Right cardiac atrium (tissue), 5 donors: ENCODE data around the gene ARMC9. TPM values are rescaled to one million over a fixed set of nuclear protein-coding genes. Genes with fewer than 3 reads are reported as not detected.
A peak's percentile ranks its signal among the peaks of the same experiment; 100 is the strongest.

ENCODE experiments used
- ATAC-seq, 2 donors: fragments of 200-7000 bp; cut with Tn5 transposase; one replicate each; pipeline versions ENCODE4 v1.8.0 to v1.9.1; 2020; ENCODE audit warnings: moderate library complexity in 2 of 2, mild to moderate bottlenecking in 1 of 2
- DNase-seq, 3 donors: peaks; one replicate each; pipeline ENCODE4 v3.0.0-alpha.2; 2020
- H3K27ac ChIP-seq: one replicate; pipeline ENCODE4 v1.5.1; 2013; ENCODE audit warnings: mild to moderate bottlenecking, low read length, control low read depth, moderate library complexity
- H3K27me3 ChIP-seq: one replicate; pipeline ENCODE4 v1.6.1; 2013; ENCODE audit not compliant: control insufficient read depth, insufficient read depth
- H3K4me1 ChIP-seq: one replicate; pipeline ENCODE4 v1.6.1; 2013; ENCODE audit warnings: low read length; ENCODE audit not compliant: control insufficient read depth, insufficient read depth
- H3K4me3 ChIP-seq: one replicate; pipeline ENCODE4 v1.5.1; 2013; ENCODE audit warnings: low read length, control low read depth
- H3K9me3 ChIP-seq: one replicate; pipeline ENCODE4 v1.6.1; 2013; ENCODE audit warnings: low read length; ENCODE audit not compliant: control insufficient read depth
- WGBS: extraction: QIAGEN DNeasy Blood & Tissue Kit; methylation state at CpG from one replicate; pipeline ENCODE4 v1.1.7; 2013; 5-methylcytosine and 5-hydroxymethylcytosine counted together
- intact Hi-C, 4 donors: fragments of 100-400 bp; cut with DNase I; formaldehyde crosslinking; loops; one replicate each; pipeline versions ENCODE4 v1.11.0 to v1.14.0; 2022 to 2023
- polyA plus RNA-seq: library from polyadenylated mRNA; stranded (reverse); fragments of 200-250 nt; gene quantifications from one replicate; pipeline ENCODE4 v1.2.3, GENCODE V29; 2013
- total RNA-seq, 4 donors: library from RNA; stranded (reverse); fragmentation: NEBNext Ultra II Directional; extraction: Animal tissue kit (Norgen Biotek cat#: 25700); gene quantifications; one replicate each; pipeline ENCODE4 v1.2.1, GENCODE V29; 2021
- donor health status: healthy with polysubstance abuse.
- donor health status: DM: no; HTN: yes; CAD: no.
- donor health status: DM: no; HTN: no; CAD: no.
- donor health status: DM: no; HTN: yes; CAD: no; lungs with severe emphysema.
- donor health status: DM: yes; HTN: yes; CAD: no.

ARMC9 gene
- total and polyA plus RNA-seq, 5 donors = 1.3 to 6.8 (median 3.8) TPM

GRCh38 chr2:231379266-231380215, 181.1 kb downstream of the ARMC9 start:
- no peak overlapping the region for H3K27ac ChIP-seq
- 91% methylated on average over 21 of the region's 21 CpGs for WGBS
- ATAC-seq (no peak), DNase-seq (no peak)
- H3K27me3 ChIP-seq = no peaks in the 10 kb centered on the region
- no peak overlapping the region for H3K4me3 ChIP-seq
- no peaks in the 10 kb centered on the region for H3K4me1 ChIP-seq
- no peaks in the 10 kb centered on the region for H3K9me3 ChIP-seq
- intact Hi-C loops = no loop called here

- H3K27ac ChIP-seq = no peak overlapping the region
- ATAC-seq = no peak
- H3K27me3 ChIP-seq = no peaks in the 10 kb centered on the region
- 93% methylated on average over 10 of the region's 10 CpGs for WGBS
- intact Hi-C loops = no loop called here
- no peak for DNase-seq
- H3K4me1 ChIP-seq = no peaks in the 10 kb centered on the region
- H3K4me3 ChIP-seq = no peak overlapping the region
- no peaks in the 10 kb centered on the region for H3K9me3 ChIP-seq
Observed at GRCh38 chr2:231380307-231380706, 181.9 kb downstream of the ARMC9 start.

GRCh38 chr2:231380991-231381847, 182.8 kb downstream of the ARMC9 start:
- Histone ChIP-seq H3K4me1 (no peaks in the 10 kb centered on the region), H3K27ac (no peak overlapping the region), H3K27me3 (no peaks in the 10 kb centered on the region), H3K4me3 (no peak overlapping the region), H3K9me3 (no peaks in the 10 kb centered on the region)
- intact Hi-C loops = no loop called here
- DNase-seq (no peak), ATAC-seq (no peak)
- 85% methylated on average over 5 of the region's 5 CpGs for WGBS

- H3K4me1 ChIP-seq = no peaks in the 10 kb centered on the region
- ATAC-seq (no peak), DNase-seq (no peak)
- 84% methylated on average over 8 of the region's 8 CpGs for WGBS
- H3K4me3 ChIP-seq = no peak overlapping the region
- H3K27ac ChIP-seq = no peak overlapping the region
- no peaks in the 10 kb centered on the region for H3K27me3 ChIP-seq
- intact Hi-C loops = no loop called here
- H3K9me3 ChIP-seq = no peaks in the 10 kb centered on the region
Observed at GRCh38 chr2:231382116-231382515, 183.7 kb downstream of the ARMC9 start.

GRCh38 chr2:231383416-231384108, 185.1 kb downstream of the ARMC9 start:
- H3K4me1 ChIP-seq = no peaks in the 10 kb centered on the region
- no peak overlapping the region for H3K4me3 ChIP-seq
- intact Hi-C loops = no loop called here
- 79% methylated on average over 15 of the region's 15 CpGs for WGBS
- no peak for DNase-seq
- no peaks in the 10 kb centered on the region for H3K27me3 ChIP-seq
- no peak for ATAC-seq
- H3K27ac ChIP-seq = no peak overlapping the region
- H3K9me3 ChIP-seq = no peaks in the 10 kb centered on the region

- Histone ChIP-seq H3K4me3 (no peak overlapping the region), H3K9me3 (no peaks in the 10 kb centered on the region), H3K27ac (no peak overlapping the region), H3K27me3 (no peaks in the 10 kb centered on the region), H3K4me1 (no peaks in the 10 kb centered on the region)
- no peak for DNase-seq
- ATAC-seq = no peak
- 95% methylated on average over 2 of the region's 2 CpGs for WGBS
- intact Hi-C loops = no loop called here
Observed at GRCh38 chr2:231384109-231384435, 185.6 kb downstream of the ARMC9 start.

- H3K27me3 ChIP-seq = no peaks in the 10 kb centered on the region
Observed at GRCh38 chr2:231384970-231385369, 186.5 kb downstream of the ARMC9 start.

GRCh38 chr2:231385429-231385828, 187.0 kb downstream of the ARMC9 start:
- H3K9me3 ChIP-seq = no peaks in the 10 kb centered on the region
- ATAC-seq = no peak
- no peaks in the 10 kb centered on the region for H3K4me1 ChIP-seq
- no peak for DNase-seq
- WGBS = 93% methylated on average over 5 of the region's 5 CpGs
- no peaks in the 10 kb centered on the region for H3K27me3 ChIP-seq
- H3K4me3 ChIP-seq = no peak overlapping the region
- intact Hi-C loops = no loop called here
- no peak overlapping the region for H3K27ac ChIP-seq

More at GRCh38 chr2:231384970-231385369, 186.5 kb downstream of the ARMC9 start:
- no peaks in the 10 kb centered on the region for H3K4me1 ChIP-seq
- H3K4me3 ChIP-seq = no peak overlapping the region
- no peak for DNase-seq
- intact Hi-C loops = no loop called here
- no peak overlapping the region for H3K27ac ChIP-seq
- H3K9me3 ChIP-seq = no peaks in the 10 kb centered on the region
- ATAC-seq = no peak
- WGBS = 97% methylated on average over 2 of the region's 2 CpGs

GRCh38 chr2:231386446-231386845, 188.0 kb downstream of the ARMC9 start:
- H3K27ac ChIP-seq = no peak overlapping the region
- no peaks in the 10 kb centered on the region for H3K27me3 ChIP-seq
- no peak for ATAC-seq
- H3K4me3 ChIP-seq = no peak overlapping the region
- 75% methylated on average over 3 of the region's 3 CpGs for WGBS
- DNase-seq = no peak
- no peaks in the 10 kb centered on the region for H3K9me3 ChIP-seq
- no peaks in the 10 kb centered on the region for H3K4me1 ChIP-seq
- intact Hi-C loops = no loop called here

GRCh38 chr2:231387904-231388724, 189.7 kb downstream of the ARMC9 start:
- 58% methylated on average over 26 of the region's 26 CpGs for WGBS
- peak; percentile 46 to 80 (median 79) for DNase-seq
- no peaks in the 10 kb centered on the region for H3K9me3 ChIP-seq
- intact Hi-C loops = no loop called here
- no peaks in the 10 kb centered on the region for H3K27me3 ChIP-seq
- ATAC-seq = peak; percentile 59 to 62
- H3K4me1 ChIP-seq = no peaks in the 10 kb centered on the region
- H3K4me3 ChIP-seq = no peak overlapping the region
- no peak overlapping the region for H3K27ac ChIP-seq
